ENCODE data around the gene TIAM2. TPM values are rescaled to one million over a fixed set of nuclear protein-coding genes. Genes with fewer than 3 reads are reported as not detected.

Gene TIAM2
- total and polyA plus RNA-seq, 9 of the 15 experiments (the other 6 are each of a cell fraction or from before 2014, with no cell fraction given), result 0.73 to 6.5 (median 4.3) TPM

- ATAC-seq (no peak), FAIRE-seq (no peak), DNase-seq (ENCODE audit: extremely low read depth in 1 of 4, low spot score in 3 of 4) (no peak)
- Histone ChIP-seq H3K4me1 (replicated peaks in 1 of 2; ENCODE audit: control insufficient read depth in 2 of 2, insufficient read depth in 2 of 2, low read length in 2 of 2) (no peaks in the 10 kb centered on the region), H3K4me2 (ENCODE audit: insufficient read depth, low read length) (no peak overlapping the region), H3K9ac (ENCODE audit: insufficient read depth in 1 of 2, low read depth in 2 of 2, low read length in 2 of 2) (no peak overlapping the region), H3K27me3 (ENCODE audit: control insufficient read depth in 2 of 2, insufficient read depth in 2 of 2, low read length in 2 of 2) (peaks cover 22 to 32% of the 10 kb centered on the region in 2 experiments), H3K79me2 (ENCODE audit: control insufficient read depth, insufficient read depth, low read length) (no peaks in the 10 kb centered on the region), H3K27ac (ENCODE audit: extremely low read depth, low read depth, low read length) (no peak overlapping the region), H2AFZ (ENCODE audit: low read depth, low read length) (no peak overlapping the region), H3K4me3 (no peak overlapping the region), H3K9me1 (ENCODE audit: control insufficient read depth, insufficient read depth, low read length) (no peaks in the 10 kb centered on the region), H4K20me1 (replicated peaks; ENCODE audit: control insufficient read depth, insufficient read depth, low read length) (no peaks in the 10 kb centered on the region), H3K36me3 (ENCODE audit: control insufficient read depth, insufficient read depth, low read length) (no peaks in the 10 kb centered on the region), H3K9me3 (replicated peaks; ENCODE audit: control insufficient read depth, insufficient read depth, low read depth, low read length) (no peaks in the 10 kb centered on the region)
- CTCF ChIA-PET (ENCODE audit: low intra/inter-chr PET ratio), result no interaction called here
- intact Hi-C loops (cut with micrococcal nuclease), result no loop called here
- POLR2A ChIA-PET, result interaction anchor here (0.6 to 0.7 kb wide), 2 partner anchors 11 to 27 kb away, joined by 3 to 4 read pairs; no protein-coding TSS in a partner anchor
- TF ChIP-seq, protein P1, sequence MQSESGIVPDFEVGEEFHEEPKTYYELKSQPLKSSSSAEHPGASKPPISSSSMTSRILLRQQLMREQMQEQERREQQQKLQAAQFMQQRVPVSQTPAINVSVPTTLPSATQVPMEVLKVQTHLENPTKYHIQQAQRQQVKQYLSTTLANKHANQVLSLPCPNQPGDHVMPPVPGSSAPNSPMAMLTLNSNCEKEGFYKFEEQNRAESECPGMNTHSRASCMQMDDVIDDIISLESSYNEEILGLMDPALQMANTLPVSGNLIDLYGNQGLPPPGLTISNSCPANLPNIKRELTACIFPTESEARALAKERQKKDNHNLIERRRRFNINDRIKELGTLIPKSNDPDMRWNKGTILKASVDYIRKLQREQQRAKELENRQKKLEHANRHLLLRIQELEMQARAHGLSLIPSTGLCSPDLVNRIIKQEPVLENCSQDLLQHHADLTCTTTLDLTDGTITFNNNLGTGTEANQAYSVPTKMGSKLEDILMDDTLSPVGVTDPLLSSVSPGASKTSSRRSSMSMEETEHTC (IDR thresholded peaks at IDR 0.05), result no peak
- TF ChIP-seq HOMEZ (CRISPR knock-in tag; IDR thresholded peaks at IDR 0.05), result no peak
- no peak for TF ChIP-seq HOXB6 (CRISPR knock-in tag; IDR thresholded peaks at IDR 0.05; ENCODE audit: borderline replicate concordance)
- TF ChIP-seq, protein P2, sequence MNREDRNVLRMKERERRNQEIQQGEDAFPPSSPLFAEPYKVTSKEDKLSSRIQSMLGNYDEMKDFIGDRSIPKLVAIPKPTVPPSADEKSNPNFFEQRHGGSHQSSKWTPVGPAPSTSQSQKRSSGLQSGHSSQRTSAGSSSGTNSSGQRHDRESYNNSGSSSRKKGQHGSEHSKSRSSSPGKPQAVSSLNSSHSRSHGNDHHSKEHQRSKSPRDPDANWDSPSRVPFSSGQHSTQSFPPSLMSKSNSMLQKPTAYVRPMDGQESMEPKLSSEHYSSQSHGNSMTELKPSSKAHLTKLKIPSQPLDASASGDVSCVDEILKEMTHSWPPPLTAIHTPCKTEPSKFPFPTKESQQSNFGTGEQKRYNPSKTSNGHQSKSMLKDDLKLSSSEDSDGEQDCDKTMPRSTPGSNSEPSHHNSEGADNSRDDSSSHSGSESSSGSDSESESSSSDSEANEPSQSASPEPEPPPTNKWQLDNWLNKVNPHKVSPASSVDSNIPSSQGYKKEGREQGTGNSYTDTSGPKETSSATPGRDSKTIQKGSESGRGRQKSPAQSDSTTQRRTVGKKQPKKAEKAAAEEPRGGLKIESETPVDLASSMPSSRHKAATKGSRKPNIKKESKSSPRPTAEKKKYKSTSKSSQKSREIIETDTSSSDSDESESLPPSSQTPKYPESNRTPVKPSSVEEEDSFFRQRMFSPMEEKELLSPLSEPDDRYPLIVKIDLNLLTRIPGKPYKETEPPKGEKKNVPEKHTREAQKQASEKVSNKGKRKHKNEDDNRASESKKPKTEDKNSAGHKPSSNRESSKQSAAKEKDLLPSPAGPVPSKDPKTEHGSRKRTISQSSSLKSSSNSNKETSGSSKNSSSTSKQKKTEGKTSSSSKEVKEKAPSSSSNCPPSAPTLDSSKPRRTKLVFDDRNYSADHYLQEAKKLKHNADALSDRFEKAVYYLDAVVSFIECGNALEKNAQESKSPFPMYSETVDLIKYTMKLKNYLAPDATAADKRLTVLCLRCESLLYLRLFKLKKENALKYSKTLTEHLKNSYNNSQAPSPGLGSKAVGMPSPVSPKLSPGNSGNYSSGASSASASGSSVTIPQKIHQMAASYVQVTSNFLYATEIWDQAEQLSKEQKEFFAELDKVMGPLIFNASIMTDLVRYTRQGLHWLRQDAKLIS (CRISPR knock-in tag; IDR thresholded peaks at IDR 0.05), result no peak
- no peak for TF ChIP-seq RUNX1 (IDR thresholded peaks at IDR 0.05; ENCODE audit: low read depth)
- TF ChIP-seq ESRRA (IDR thresholded peaks at IDR 0.05; ENCODE audit: borderline replicate concordance, low read depth), result no peak
- no peak for TF ChIP-seq ARID2 (IDR thresholded peaks at IDR 0.05)
- TF ChIP-seq DMBX1 (CRISPR knock-in tag; IDR thresholded peaks at IDR 0.05; ENCODE audit: borderline replicate concordance), result no peak
- no peak for TF ChIP-seq ZNF780A (CRISPR knock-in tag; IDR thresholded peaks at IDR 0.05)
- no peak for TF ChIP-seq POLR2A (conservative IDR thresholded peaks at IDR 0.05)
- no peak for TF ChIP-seq ZNF561 (CRISPR knock-in tag; conservative IDR thresholded peaks at IDR 0.05)
- WGBS (ENCODE audit: insufficient coverage, low coverage, missing lambda C conversion rate), result 0% methylated on average over 4 of the region's 4 CpGs
- in situ Hi-C loops (cut with MboI), result no loop called here
- no TSS peak for BruUV-seq (replicated peaks)
These were observed 31.0 kb downstream of the TIAM2 start for GRCh38 chr6:155026022-155026705.

Data from K562 (cell line).